Right forelimb (tissue), 1 donor: ENCODE results near the gene CNTN1.
"Not testable (repeated sequence)": the region's sequence is repeated elsewhere in the genome, so short reads cannot be mapped to it uniquely, and the experiment has no call there.

Experiments used
- DNase-seq: peaks from one replicate; pipeline ENCODE4 v3.0.0-alpha.2; 2018

CNTN1 gene

DNA sequence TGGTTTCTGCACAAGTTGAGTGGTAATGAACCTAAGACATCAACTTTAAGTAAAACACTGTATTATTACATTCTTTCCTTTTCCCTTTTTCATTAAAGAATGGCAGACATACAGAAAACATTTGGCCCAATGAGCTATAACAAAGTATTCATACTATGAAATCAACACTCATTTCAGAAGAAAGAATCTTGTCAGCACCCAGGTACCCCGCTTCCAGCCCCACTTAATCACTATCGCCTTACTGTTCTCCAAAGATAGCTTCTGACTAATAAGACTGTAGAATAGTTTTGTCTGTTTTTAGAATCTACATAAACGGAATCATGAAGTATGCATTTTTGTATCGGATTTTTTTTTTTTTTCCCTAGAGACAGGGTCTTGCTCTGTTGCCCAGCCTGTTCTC lies 9.5 kb downstream of the CNTN1 start:
- no peak for DNase-seq

DNA sequence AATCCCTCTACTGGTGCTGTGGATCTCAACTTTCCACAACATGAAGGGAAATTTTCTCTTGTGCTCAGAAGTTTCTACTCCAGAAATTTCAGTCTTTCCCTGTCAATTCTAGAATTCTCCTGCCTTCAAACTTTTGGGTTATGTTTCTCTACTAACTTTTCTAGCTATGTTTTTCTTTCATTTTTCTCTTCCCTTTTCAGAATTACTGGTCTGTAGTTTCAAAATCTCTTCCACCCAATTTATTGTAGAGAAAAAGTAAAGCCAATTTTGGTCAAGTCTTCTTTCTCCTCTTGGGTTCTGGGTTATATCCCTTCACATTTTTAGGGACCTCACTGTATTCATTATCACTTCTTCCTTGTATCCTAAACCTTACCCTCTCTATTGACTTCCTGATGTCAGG lies 18.9 kb downstream of the CNTN1 start:
- no peak for DNase-seq

DNA sequence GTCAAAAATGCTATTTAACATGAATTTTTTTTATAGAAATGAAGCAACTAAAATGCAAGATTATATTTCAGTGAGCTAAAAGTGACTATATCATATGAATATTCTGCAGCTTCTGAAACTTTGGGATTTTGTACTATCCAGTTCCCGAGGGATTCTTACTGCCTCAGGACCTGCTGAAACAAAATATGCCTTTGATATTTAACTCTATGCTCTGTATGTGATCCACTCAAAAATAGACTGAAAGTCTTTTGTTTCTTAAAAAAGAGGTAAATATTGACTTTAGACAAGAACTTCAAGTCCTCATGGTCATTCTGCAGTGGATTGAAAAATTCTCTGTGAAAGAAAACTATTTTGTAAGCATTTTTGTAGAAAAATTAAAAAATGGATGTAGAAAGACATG lies 22.4 kb downstream of the CNTN1 start:
- DNase-seq, result no peak

DNA sequence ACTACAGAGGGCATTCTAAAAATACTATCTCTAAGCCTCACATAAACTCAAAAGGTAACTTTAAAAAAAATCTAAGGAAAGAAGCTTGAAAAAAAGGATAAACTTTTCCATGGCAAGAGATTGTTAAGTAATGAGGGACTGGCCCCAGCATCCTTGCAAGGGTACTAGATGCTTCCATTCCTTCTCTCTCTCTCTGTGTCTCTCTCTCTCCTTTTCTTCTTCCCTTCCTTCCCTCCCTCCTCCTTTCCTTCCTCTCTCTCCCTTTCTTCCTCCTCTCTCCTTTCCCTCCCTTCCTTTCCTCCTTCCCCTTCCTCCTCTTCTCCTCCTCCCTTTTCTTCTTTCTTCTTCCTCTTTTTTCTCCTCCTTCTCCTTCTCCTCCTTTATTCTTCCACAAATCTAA lies 23.8 kb downstream of the CNTN1 start:
- no peak for DNase-seq

DNA sequence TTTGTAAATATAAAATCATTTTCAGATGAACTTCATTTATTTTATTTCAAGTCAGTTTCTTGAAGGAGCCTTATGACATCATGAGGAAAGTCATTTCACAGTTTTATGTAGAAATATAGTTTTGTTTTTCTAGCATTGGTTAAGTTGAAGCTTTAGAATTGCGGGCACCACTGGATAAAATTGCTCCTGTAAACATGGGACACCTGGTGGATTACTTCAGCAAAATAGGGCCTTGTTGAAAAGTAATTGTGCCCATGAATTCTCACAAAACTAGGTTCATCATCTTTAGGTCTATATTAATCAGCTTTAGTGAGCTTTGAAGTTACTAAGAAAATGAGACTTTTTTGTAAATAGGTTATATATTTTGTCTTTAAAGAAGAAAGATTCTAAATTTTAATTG lies 25.3 kb downstream of the CNTN1 start:
- DNase-seq, result no peak

DNA sequence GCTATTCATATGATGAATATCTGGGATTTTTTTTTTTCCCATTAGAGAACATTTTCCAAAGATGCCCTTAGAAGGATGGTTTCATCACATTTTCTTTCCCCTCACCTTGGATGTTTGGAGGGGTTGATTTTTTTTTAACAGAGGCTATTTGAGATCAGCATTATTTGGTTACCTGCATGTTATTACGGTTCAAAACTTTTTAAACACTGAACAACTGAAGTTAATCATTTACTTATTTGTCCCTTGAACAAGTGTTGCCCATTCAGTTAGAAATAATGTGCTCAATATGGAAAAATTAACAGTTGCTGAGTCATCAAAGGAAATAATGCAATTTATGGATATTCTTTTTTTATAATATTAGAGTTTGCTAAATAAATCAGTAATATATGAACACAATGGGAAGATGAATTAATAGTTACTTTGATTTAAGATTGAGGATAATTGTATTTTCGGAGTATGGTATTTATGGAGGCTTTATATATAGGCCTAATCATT lies 26.7 kb downstream of the CNTN1 start:
- no peak for DNase-seq

DNA sequence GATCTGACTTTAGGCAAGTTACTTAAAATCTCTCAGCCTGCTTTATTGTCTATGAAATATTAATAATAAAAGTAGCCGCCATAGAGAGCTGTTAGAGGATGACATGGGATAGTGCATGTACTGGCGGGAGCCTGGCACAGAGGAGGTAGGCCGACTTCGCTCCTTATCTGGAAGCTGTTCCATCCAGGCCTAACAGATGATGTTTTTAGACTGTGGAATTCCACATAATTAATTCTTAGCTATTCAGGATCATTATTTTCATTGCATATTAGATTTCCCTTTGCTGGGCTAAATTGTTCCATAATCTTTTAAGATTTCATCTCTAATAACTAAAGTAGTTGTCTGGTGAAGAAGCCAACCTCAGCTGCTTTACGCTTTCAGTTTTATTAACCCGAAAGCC lies 30.8 kb downstream of the CNTN1 start:
- no peak for DNase-seq

DNA sequence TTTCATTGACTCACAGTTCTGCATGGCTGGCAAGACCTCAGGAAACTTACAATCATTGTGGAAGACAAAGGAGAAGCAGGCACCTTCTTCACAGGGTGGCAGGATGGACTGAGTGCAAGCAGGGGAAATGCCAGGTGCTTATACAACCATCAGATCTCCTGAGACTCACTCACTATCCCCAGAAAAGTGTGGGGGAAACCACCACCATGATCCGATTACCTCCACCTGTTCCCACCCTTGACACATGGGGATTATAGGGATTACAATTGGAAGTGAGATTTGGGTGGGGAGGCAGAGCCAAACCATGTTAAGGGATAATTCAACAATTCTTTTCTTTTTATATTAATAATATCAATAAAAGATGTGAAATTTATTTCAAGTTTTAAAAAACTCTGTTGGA lies 34.1 kb downstream of the CNTN1 start:
- DNase-seq, result no peak

DNA sequence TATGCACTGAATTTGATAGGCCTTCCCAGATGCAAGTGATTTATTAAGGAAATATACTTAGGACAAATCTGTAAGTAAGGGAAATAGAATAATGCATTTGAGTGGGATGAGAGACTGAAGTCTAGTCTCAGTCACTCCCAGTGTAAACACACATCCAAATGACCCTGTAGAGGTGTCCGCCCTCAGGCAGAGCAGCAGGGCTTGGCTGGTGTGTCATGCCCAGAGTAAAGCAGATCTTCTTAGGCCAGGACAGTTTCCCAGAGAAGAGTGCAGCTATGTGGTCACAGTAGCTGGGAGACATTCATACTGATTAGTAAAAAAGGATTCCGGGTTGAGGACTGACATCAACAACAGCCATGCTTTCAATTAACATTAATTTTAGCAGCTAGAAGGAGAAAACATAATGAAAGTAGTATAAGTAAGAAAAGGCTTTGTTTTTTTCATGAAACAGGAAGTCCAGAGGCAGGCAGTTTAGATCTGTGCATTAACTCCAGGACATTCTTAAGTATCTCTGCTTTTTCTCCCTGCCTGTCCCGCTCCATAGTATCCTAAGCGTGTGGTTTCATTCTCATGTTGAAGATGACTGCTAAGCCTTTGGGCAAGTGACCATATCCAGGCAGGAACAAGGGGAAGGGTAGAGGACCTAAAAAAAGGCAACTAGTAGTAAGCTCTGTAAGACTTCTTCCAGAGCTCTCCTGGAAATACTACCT lies 35.7 kb downstream of the CNTN1 start:
- DNase-seq, result no peak

DNA sequence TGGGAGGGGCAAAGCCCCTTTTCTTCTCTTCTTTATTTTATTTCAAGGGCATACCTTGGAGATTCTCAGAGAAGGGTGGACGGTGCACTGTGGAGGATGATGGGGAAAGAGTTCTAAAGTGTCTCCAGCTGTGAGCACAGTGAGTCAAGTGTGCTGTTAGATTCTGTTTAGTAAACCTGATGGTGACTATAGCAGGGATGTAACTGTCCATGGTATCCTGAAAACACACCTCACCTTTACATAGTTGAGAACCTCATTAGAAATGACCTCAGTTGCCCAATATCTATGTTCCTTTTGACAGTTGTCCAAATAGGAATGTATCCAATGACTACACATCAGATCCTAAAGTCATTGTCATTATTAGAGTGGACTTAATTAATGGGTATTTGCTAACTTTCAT lies 38.0 kb downstream of the CNTN1 start:
- no peak for DNase-seq

DNA sequence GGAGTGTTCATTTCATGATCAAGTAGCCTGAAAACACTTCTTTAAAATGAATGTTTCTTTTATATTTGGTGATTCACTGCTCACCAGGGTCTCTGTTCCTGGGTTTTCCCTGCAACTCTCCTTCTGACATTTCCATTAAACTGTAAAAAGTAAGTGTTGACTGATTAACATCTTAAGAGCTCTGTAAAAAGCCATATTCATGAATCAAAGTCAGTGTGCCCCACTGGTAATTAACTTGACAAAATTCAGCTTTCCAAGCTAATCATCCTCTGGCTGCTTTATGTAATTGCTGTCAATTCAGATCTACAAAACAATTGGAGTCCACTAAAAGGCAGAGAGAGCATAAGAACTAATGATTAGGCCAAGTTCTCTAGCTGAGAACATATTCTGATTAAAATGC lies 41.6 kb downstream of the CNTN1 start:
- DNase-seq, result no peak

DNA sequence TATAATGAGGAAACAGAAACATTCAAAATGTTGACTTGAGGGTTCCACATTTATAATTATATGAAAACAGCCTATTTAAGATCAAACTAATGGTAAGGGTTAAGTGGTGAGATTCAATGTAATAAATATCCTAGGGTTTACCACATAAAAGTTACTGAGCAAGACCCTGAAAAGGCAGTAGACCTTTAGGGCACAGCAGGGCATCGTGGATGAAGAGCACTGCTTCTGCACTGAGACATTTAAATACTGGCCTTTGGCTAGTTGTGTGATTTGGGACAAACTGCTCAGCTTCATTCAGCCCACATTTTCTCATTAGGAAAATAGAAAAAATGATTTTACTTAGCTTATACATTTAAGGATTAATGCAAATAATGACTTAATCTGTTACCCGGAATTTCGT lies 42.0 kb downstream of the CNTN1 start:
- DNase-seq, result no peak

DNA sequence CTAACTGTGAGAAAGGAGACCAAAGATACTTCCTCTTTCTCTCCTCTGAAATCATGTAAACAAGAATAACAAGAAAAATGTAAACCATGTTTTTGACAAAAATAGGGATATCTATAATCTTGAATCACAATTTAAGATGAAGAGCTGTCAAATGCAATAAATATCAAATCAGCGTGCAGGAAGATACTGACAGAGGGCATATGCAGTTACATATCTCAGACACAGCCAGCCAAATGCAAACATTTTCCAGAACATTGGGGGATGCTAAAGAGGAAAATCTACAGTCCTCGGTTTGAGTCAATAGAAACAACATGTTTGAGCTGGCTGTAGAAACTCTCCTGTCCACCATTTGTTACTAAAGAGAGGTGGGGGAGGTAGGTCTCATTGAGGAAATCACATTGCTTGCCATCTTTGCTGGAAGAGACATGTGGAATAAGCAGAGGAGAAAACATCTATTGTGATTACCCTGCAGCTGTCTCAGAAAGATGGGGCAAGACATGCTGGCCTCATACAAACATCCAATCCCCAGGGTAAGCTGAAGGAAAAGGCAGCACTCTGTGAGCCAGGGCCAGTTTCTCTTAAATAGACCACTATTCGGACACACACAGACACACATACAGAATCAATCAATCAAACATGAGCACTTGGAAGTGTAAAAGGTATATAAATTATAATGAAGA lies 43.5 kb downstream of the CNTN1 start:
- DNase-seq, result no peak

DNA sequence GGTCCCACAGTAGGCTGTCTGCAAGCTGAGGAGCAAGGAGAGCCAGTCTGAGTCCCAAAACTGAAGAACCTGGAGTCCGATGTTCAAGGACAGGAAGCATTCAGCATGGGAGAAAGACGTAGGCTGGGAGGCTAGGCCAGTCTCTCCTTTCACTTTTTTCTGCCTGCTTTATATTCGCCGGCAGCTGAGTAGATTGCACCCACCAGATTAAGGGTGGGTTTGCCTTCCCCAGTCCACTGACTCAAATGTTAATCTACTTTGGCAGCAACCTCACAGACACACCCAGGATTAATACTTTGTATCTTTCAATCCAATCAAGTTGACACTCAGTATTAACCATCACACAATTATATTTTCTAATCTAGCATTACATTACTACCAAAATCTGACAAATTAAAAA lies 45.2 kb downstream of the CNTN1 start:
- DNase-seq, result not testable (repeated sequence)

DNA sequence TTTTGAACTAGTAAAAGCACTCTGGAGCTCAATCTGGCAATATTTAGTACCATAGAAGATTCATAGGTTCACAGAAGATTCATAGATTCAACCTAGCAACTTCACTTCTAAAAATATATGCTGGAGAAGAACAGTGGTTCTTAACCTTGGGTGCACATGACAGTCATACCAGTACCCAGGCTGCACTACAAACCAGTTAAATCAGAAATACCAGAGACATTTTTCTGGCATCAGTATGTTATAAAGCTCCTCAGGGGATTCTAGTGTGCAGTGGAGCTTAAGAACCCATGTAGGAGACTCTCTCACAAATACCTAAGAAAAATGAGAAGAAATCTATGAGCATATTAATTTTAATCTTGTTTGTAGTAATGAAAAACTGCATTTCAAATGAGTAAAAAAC lies 46.6 kb downstream of the CNTN1 start:
- no peak for DNase-seq

DNA sequence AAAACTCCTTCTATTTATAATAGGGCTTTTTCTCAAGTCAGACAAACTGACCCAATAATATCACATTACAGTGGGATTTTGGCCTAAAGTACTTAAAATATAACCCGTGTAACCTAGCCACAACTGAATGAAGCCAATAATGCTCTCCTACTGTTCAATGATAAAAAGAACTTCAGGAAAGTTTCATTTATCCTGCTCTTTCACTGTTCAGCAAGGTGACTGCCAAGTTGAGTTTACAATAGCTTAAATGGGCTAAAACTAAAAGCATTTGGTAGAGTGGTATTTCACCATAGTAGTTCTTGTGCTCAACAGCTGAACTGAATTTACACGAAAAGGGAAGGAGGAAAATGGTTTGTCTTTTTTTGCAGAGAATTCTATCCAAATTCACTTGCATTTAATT lies 49.8 kb downstream of the CNTN1 start:
- no peak for DNase-seq

DNA sequence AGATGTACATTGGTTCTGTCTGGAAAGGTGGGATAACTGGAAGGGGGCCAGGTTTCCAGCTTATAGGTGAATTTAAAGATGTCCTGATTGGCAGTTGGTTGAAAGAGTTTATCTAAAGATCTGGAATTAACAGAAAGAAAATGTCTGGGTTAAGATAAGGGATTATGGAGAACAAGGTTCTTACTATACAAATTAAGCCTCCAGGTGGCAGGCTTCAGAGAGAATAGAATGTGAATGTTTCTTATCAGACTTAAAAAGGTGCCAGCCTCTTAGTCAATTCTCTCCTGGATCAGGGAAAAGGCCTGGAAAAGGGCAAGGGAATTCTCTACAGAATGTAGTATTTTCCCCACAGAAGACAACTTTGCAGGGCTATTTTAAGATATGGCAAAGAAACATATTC lies 53.1 kb downstream of the CNTN1 start:
- no peak for DNase-seq

DNA sequence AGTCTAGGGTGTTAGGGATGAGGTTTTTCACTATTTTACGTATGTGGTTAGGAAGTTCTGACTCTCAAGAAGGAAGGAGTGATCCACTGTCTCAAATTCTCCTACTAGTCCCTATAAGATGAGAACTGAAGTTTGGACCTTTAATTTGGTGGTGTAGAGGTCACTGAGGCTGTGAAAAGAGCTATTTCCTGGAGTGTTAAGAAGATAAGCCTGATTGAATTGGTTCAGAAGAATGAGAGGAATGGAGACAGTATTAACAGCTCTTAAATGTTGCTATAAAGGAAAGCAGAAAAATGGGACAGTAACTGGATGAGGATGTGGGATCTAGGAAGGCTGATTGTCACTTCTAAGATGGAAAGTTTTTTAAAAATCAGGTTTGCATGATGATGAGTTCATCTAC lies 57.6 kb downstream of the CNTN1 start:
- DNase-seq, result no peak

DNA sequence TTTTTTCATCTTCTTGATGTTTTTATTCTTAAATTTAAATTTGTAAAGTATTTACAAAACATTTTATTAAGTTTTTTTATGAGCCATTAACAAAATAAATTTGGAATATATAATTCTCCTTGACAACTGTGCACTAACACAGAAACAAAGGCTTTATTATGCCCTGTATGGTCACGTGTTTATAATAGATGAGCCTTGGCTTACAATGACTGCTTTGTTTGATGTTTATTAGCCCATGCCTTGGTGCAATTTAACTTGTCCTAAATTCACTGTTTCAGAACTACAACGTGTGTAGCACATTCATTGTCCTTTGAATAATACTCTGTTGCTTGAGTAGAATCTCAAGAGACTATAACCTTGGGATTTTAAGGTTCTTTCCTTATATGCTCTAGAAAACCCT lies 59.8 kb downstream of the CNTN1 start:
- no peak for DNase-seq

DNA sequence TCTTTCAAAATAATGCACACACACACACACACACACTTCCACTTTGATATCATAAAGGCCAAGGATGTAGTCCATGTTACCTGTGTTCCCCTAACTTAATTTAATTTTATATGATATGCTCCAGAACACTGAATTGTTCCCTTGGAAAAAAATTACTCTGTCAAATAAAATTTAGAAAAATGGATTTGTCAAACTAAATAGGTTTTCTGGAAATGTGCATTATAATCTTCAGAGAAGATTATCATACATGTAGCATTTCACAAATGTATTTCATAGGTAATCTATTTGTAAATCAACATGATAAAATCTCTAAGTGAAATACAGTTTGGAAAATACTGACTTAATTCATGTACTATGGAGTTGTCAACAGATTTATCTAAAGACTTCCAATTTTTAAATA lies 68.6 kb downstream of the CNTN1 start:
- DNase-seq, result no peak

DNA sequence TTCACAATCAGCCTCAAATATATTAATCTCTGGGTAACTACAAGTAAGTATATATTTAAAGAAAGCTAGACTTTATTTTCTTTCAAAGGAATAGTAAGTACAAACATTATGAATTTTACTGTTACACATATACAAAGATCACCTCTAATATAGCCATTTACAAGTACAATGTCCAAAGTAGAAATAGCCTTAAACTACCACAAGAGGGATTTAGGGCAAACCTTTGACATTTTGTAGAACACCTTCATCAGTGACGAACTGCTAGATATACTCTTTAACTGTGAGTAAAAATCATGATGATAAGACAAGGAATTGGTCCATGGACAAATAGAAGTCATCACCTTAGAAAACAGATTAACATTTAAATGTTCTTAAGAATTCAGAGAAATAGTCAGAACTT lies 69.8 kb downstream of the CNTN1 start:
- no peak for DNase-seq

DNA sequence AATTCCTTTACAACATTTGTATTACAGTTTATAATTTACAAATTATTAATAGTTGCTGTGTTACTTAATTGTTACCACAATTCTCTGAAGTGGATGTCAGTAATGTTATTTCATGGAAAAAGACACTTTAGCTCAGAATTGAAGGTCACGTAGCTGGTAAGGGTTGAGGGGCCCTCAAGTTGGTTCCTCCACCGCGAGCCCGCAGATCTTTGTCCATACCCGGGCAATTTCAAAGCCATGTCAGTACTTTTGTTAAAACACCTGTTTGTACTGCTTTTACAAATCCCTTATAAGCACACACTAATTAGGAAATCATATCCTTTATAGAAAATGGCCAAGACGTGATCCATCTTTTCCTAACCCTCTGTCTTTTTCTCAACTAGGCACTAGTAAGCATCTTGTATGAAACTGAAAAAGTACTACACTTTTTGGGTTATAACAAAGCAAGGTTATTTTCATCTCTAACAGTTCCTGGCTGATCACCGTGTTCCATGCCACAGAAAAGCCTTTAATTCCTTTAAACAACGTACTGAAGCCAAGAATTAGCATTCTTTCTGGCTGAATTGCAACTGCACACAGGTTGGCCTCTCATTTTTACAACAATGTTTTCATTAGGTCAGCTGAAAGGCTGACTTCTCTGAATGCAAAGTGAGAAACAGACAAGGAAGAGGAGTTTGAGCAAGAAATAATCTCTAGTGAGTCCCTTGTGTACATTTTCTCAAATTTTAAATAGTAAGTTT lies 76.1 kb downstream of the CNTN1 start:
- DNase-seq, result no peak

DNA sequence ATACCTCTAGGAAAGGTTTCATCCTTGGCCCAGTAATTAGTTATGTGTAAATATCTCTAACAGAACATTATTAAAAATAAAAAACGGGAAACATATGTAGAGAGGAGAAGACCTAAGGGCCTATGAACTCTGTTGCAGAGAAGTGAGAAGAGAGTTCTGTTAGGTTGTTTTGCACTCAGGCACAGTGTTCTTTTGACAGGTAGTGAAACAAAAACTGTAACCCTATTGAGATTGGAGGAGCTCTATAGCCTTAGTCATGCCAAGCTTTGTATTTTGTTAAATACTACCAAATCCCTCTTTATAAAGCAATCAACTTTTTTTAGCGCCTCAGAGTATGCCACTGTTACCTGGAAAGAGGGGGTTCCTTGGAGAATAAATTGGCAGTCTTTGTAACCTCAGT lies 77.6 kb downstream of the CNTN1 start:
- no peak for DNase-seq

DNA sequence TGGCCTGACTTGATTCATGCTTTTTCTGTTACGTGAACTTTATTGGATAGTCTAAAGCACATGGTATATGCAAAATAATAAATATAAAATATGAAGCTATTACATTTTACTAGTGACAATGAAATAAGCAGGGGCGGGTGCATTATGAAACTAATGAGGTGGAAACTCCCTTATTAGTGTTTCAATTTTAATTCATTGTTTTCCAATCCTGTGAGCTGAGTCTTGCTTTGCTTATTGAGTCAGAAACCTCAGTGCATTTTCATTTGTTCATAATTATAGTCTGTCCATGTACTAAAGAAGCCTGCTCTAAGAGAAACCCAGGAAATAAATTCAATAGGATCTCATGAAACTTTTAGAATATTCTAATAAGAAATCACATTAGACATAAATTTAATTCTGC lies 78.5 kb downstream of the CNTN1 start:
- DNase-seq, result no peak
